NB4 (cell line): Measurements from ENCODE around the gene SEMA3C.

Source experiments
- DNase-seq: peaks from one replicate; pipeline ENCODE4 v3.0.0; 2010; ENCODE audit warnings: low read depth
- H3K4me3 ChIP-seq: one replicate; pipeline ENCODE4 v1.5.1; 2011; ENCODE audit warnings: mild to moderate bottlenecking, low read depth, low read length, moderate library complexity
- MYC ChIP-seq: IDR thresholded peaks from 2 replicates; pipeline ENCODE4 v1.6.1; 2011; ENCODE audit warnings: low read depth, low read length
- POLR2A ChIP-seq: IDR thresholded peaks from 2 replicates; pipeline ENCODE4 v1.6.1; 2011; ENCODE audit warnings: mild to moderate bottlenecking; ENCODE audit not compliant: insufficient read length; ENCODE audit errors: extremely low read depth
- TF ChIP-seq, protein P1 (sequence below): IDR thresholded peaks from one replicate; pipeline ENCODE4 v1.5.1; 2012; ENCODE audit warnings: low read depth, low read length
- TF ChIP-seq, protein P2 (sequence below): IDR thresholded peaks from 2 replicates; pipeline ENCODE4 v1.6.1; 2011; ENCODE audit warnings: low read depth, low read length

The SEMA3C gene

DNA sequence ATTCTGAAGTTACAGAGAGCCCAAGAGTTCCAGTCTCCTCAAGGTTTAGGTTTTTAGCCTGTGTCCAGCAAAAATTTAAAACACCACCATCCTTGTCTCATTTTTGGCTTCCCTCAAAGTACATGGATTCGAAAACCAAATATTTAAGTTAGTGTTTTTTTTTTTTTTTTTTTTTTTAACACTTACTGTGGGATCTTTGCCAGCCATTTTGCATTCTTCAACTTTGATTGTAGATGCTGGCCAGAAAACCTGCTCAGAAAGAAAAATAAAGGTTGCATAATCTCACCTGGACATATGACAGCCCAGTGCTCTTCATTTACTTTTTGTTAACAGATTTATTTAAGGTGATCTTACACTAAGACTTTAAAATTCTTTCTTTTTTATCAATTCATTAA, 91.6 kb downstream of the SEMA3C start:
- DNase-seq = no peak
- TF ChIP-seq, protein P1, sequence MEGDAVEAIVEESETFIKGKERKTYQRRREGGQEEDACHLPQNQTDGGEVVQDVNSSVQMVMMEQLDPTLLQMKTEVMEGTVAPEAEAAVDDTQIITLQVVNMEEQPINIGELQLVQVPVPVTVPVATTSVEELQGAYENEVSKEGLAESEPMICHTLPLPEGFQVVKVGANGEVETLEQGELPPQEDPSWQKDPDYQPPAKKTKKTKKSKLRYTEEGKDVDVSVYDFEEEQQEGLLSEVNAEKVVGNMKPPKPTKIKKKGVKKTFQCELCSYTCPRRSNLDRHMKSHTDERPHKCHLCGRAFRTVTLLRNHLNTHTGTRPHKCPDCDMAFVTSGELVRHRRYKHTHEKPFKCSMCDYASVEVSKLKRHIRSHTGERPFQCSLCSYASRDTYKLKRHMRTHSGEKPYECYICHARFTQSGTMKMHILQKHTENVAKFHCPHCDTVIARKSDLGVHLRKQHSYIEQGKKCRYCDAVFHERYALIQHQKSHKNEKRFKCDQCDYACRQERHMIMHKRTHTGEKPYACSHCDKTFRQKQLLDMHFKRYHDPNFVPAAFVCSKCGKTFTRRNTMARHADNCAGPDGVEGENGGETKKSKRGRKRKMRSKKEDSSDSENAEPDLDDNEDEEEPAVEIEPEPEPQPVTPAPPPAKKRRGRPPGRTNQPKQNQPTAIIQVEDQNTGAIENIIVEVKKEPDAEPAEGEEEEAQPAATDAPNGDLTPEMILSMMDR = no peak
- TF ChIP-seq, protein P2, sequence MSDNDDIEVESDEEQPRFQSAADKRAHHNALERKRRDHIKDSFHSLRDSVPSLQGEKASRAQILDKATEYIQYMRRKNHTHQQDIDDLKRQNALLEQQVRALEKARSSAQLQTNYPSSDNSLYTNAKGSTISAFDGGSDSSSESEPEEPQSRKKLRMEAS = no peak
- no peak for TF ChIP-seq POLR2A
- no peak for TF ChIP-seq MYC
- no peak overlapping the region for H3K4me3 ChIP-seq

DNA sequence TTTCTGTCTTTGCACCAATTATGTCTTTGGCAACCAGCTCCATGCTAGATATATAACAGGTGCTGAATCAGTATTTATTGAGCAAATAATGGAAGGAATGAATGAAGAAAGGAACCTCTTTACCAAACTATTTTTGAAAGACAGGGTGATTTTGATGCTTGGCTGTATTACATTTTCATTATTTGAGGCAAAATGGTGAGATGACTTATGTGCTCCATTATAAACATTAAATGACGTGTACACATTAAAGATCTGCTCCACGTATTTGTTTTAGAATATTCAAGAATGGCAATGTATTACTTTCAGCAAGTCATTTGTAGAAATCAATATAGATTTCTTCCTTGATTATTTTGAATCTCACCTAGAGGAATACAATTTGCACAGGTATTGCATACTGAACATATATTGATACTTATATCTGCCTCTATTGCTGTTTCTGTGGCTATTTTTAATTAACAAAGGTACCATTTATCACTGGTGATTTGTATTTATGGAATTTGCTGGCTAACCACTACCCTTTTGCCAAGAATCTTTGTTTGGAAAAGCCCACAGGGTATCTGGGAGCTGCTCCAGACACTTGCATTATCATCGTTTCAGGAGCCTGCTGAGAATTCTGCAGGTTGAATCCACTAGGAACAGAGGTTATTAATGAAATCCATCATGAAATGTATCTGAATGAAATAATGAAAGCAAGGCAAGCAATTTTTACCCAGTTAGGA, 92.2 kb downstream of the SEMA3C start:
- H3K4me3 ChIP-seq = no peak overlapping the region
- TF ChIP-seq, protein P2 = no peak
- TF ChIP-seq POLR2A (no peak), MYC (no peak)
- TF ChIP-seq, protein P1 = no peak
- DNase-seq = no peak

DNA sequence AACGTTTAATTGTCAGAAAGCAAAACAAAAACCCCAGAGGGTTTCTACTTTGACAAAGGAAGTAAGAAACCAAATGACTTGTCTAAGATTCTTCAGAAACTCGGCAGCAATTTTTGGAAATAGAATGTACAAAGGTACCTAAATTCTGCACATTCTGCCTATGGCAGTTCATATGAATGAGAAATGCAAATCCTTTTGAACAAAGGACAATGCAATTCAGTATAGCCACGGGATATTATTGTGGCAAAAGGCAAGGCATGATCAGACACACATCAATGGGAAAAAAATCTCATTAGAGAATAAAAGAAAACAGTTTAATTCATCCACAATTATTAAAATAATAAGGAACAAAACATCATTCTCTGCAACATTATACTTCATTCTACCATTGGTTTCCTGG, 93.4 kb downstream of the SEMA3C start:
- H3K4me3 ChIP-seq = no peak overlapping the region
- no peak for DNase-seq

DNA sequence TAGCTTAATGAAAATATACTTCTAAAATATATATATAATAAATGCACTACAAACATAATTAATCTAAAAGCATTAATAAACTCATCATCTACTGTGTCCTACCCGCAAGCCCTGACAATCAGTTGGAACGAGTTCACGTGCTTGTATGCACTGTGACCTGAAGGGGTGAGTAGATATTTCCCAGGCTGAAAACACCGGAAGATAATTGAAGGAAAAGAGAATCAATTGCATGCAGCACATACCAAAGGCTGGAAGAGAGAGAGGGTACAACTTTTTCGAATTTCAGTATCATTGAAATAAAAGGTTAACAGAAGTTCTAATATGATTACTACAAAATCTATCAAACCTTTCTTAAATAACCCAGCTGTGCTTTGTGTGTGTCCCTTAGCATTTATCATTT, 94.6 kb downstream of the SEMA3C start:
- no peak for DNase-seq
- TF ChIP-seq, protein P2 = no peak
- no peak for TF ChIP-seq POLR2A
- TF ChIP-seq MYC = no peak
- TF ChIP-seq, protein P1 = no peak
- H3K4me3 ChIP-seq = no peak overlapping the region

More for the DNA sequence above, 93.4 kb downstream of the SEMA3C start:
- TF ChIP-seq MYC = no peak
- TF ChIP-seq POLR2A = no peak
- TF ChIP-seq, protein P1 = no peak
- TF ChIP-seq, protein P2 = no peak

DNA sequence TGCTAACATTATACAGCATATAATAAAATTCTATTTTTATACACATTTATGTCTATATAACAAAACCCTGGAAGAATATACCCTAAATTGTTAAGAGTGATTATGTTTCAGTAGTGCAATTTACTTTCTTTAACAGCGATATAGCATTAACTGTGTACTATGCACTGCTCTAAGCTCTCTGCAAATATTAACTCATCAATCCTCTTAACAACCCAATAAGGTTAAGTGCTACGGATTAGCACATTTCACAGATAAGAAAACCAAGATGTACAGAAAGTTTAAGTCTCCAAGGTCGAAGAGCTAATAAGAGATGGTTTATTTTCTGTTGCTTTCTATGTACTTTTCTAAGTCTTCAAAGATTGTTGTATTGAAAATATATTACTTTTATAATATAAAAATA, 95.8 kb downstream of the SEMA3C start:
- no peak overlapping the region for H3K4me3 ChIP-seq
- TF ChIP-seq, protein P1 = no peak
- TF ChIP-seq, protein P2 = no peak
- TF ChIP-seq POLR2A = no peak
- no peak for TF ChIP-seq MYC
- no peak for DNase-seq
